ENCODE results near the gene TCEANC.
"Not testable (repeated sequence)": the region's sequence is repeated elsewhere in the genome, so short reads cannot be mapped to it uniquely, and the experiment has no call there.

The TCEANC gene

DNA sequence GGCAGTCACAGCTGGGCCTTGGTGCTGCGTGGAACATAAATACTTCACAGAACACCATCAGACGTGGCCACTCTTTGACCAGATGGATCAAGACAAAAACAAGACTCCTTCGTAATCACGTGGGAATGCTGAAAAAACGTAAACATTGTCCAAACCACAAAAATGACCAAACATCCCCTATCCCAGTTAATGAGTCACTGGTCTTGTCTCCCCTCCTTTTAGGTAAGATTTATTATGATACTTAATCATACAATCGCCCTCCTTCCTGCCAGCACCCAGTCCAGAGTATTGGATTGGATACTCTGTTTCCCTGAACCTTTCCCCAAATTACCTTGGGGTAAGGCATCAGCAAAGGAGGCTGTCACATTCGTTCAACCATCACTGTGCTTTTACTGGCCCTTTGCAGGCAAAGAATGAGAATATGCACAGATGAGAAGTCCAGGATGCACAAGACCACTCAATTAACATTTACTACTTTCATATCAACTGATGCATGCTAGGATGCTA, 601 bp upstream of the TCEANC start:
- DNase-seq (ENCODE audit: low read depth): peak; percentile 89
- H3K4me3 ChIP-seq (ENCODE audit: low read depth, low read length): peak overlapping the region; percentile 49

DNA sequence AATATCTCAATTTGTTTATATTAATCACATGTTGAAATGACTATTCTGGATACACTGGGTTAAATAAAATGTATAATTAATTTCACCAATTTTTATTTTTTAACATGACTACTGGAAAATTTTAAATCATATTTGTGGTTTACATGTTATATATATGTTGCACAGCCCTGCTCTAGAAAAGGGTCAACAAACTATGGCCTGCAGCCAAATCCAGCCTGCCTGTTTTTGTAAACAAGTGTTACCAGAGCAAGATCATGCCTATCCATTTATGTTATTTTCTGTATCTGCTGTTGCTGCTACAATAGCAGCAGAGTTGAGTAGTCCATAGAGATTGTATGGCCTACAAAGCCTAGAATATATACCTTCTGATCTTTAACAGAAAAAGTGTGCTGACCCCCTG, 1.2 kb downstream of the TCEANC start:
- no peak overlapping the region for H3K4me3 ChIP-seq (ENCODE audit: low read depth, low read length)
- DNase-seq (ENCODE audit: low read depth): no peak

DNA sequence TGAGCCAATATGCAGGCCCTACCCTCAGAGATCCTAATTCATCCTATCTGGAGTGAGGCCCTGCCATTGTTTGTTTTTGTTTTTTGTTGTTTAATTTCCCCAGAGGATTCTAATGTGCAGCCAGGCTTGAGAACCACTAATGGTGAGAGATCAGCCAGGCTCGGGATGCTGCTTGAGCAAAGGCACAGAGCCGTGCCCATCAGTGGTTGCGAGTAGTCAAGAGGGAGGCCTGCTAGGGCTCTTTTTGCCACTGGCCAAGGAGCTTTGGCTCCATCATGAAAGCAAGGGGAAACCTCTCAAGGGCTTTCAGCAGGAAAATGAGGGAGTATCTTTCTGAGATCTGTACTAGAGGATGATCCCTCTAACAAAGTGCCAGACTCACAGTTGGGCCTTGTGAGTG, 2.7 kb downstream of the TCEANC start:
- H3K4me3 ChIP-seq (ENCODE audit: low read depth, low read length): no peak overlapping the region
- no peak for DNase-seq (ENCODE audit: low read depth)

DNA sequence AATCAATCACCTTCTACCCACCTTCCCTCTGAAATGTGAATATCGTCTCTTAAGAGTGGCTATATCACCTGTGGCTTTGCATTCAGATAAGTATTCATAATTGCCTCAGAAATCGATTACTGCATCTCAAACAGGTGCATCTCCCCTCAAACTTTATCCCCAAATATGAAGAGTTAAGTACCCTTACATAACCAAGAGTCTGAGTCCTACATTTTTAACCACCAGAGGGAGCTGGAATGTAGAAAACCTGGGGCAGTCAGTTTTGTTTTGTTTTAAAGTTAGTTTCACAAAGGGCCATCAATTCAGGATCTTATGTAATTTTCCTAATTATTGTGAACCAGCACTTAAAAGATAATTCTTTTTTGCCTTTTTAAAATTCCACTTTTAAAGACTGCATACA, 5.7 kb downstream of the TCEANC start:
- H3K4me3 ChIP-seq (ENCODE audit: low read depth, low read length): no peak overlapping the region

DNA sequence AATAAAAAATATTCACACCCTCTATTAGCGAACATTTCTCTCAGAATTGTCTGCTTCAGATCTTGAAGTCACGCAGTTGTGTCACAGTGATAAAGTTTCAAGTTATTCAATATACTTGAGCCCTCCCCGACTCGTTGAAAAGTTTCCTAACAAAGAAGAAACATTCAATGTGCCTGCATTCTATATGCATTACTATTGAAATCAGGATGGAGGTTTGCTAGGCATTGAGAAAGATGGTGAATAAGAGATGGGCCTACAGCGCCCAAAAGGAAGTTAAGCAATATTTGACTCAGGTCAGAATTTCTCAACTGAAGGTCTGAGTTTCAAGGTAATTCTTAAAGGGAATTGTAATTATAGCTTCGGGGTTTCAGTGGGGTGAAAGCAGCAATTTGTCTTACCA, 6.1 kb downstream of the TCEANC start:
- DNase-seq (ENCODE audit: low read depth): peak; percentile 45
- no peak overlapping the region for H3K4me3 ChIP-seq (ENCODE audit: low read depth, low read length)

More for the DNA sequence above, 5.7 kb downstream of the TCEANC start:
- no peak for DNase-seq (ENCODE audit: low read depth)

DNA sequence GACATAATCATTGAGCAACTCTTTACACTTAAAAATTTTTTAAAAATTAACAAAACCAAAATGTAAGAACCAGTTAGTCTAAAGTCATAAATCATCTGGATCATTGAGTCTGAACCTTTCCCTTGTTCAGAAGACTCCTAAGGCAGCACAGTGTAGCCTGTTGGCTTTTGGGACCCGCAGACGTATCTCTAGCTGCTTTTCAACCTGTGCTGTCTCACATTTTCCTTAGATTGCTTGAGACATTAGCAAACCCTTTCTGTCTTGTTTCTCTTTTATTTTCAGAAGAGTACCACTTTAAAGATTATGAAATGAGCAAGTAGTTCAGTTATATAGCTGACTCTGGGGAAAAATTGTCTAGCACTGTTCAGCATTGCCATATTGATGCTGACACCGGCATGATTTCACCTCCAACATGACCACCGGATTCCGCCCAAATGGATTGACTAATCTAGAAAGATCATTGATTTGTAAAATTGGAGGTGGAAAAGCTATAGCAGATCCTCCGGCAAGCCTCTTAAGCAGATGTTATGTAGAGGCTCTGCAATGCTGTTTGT, 8.9 kb downstream of the TCEANC start:
- DNase-seq (ENCODE audit: low read depth): no peak
- H3K4me3 ChIP-seq (ENCODE audit: low read depth, low read length): no peak overlapping the region

DNA sequence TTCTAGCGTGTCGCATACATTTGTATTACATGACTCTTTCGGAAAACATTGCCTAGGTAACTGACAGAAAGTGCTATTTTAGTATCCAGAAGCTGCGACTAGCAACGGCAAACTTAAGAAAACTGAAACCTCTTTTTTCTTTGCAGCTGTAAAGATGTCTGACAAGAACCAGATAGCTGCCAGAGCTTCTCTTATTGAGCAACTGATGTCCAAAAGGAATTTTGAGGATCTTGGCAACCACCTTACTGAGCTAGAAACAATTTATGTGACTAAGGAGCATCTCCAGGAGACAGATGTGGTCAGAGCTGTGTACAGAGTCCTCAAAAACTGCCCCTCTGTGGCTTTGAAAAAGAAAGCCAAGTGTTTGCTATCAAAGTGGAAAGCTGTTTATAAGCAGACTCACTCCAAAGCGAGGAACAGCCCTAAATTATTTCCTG, 9.4 kb downstream of the TCEANC start:
- H3K4me3 ChIP-seq (ENCODE audit: low read depth, low read length): no peak overlapping the region
- DNase-seq (ENCODE audit: low read depth): peak; percentile 83

DNA sequence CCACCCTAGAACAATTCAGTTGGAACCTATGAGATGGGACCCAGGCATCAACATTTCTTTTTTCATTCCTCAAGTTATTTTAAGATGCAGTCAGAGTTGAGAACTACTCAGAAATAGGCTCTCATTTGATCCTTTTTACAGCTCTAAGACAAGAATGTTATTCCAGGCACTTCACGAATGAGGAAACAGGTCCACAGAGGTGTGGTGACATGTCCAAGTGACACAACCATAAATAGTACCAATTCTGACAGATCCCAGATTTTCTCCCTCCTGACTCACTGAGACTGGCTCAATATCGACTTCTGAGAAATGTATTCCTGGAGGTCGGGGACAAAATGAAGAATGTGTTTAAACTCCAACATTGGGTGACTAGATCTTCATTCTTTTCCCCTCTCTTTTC, 11.1 kb downstream of the TCEANC start:
- H3K4me3 ChIP-seq (ENCODE audit: low read depth, low read length): no peak overlapping the region
- no peak for DNase-seq (ENCODE audit: low read depth)

DNA sequence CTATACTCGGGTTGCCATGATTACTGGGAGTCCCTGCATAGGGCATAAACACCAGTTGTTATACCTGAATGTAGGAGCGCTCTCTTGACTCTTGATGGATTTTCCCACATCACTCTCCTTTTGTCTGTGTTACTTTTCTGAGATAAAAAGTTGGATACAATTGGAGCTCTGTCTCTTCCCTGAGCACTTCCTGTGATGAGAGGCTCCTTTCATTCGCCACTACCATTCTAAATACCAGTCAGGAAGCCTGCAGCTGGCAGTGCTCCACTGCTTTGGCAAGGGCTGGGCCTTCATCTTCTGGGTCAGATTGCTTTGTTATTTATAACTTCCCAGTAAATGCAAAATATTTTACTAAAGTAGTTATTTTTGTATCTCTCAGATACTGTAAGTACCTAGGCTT, 13.9 kb downstream of the TCEANC start:
- no peak overlapping the region for H3K4me3 ChIP-seq (ENCODE audit: low read depth, low read length)
- DNase-seq (ENCODE audit: low read depth): no peak

DNA sequence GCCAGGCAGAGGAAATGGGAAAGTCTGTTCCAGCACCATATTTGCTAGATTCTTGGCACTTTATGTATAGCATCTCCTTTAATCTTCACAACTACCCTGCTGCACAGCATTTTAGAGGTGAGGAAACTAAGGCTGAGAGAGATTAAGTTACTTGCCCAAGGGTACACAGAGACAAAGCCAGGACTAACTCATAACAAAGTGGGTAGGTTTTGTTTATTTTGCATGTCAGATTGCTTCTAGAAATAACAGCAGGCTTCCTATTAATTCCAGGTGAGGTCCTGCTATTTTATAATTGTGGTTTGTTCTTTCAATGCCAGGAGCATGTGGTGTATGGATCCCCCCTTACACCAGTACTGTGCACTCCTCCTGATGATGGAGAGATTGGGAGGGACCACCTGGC, 15.0 kb downstream of the TCEANC start:
- H3K4me3 ChIP-seq (ENCODE audit: low read depth, low read length): no peak overlapping the region
- DNase-seq (ENCODE audit: low read depth): no peak

DNA sequence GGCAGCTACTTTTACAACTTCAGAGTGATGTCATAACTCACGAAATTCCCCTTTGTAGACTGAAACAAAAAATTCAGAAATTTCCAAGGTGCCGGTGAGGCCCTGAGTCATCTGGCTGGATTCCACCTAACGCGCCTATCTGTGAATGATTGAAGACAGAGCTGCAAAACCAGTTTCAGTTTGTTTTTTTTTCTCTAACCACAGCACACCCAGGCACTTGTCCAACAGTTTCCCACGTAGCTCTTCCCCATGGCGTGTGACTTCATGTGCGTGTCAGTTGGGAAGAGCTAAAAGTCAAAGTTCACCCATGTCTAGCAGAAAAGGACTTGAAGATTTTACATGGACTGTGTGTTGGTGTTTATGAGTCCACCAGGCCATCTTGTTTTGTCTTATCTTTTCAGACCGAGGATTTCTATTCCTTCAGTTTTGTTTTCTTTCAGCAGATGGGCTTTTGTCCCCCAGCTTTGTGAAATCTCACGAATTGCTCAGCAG, 16.4 kb downstream of the TCEANC start:
- no peak overlapping the region for H3K4me3 ChIP-seq (ENCODE audit: low read depth, low read length)
- peak; percentile 93 for DNase-seq (ENCODE audit: low read depth)

DNA sequence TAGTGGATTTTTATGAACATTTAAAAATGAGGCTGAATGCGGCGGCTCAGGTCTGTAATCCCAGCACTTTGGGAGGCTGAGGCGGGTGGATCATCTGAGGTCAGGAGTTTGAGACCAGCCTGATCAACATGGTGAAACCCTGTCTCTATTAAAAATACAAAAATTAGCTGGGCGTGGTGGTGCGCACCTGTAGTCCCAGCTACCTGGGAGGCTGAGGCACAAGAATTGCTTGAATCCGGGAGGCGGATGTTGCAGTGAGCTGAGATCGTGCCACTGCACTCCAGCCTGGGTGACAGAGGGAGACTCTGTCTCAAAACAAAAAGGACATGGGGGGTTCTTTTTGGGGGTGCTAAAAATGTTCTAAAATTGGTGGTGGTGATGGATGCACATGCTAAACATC, 16.8 kb downstream of the TCEANC start:
- DNase-seq (ENCODE audit: low read depth); H3K4me3 ChIP-seq (ENCODE audit: low read depth, low read length): not testable (repeated sequence)

DNA sequence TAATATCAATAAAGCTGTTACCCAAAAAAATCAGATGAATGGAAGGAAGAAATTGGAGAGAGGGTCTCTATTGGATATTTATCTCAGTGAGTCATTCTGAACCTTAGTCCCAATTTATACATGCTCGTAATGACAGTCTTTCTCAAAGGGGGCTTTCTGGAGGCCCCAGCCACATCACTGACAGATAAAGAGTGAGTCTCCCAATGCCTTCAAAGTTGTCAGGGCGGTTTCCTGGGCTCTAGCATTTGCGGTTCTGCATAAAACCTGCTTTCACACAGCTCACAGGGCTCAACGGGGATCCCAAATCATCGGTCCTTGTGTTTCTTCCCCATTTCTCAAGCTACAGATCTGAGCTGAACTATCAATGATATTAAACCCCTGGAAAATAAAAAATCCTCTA, 17.3 kb downstream of the TCEANC start:
- DNase-seq (ENCODE audit: low read depth): no peak
- H3K4me3 ChIP-seq (ENCODE audit: low read depth, low read length): no peak overlapping the region

DNA sequence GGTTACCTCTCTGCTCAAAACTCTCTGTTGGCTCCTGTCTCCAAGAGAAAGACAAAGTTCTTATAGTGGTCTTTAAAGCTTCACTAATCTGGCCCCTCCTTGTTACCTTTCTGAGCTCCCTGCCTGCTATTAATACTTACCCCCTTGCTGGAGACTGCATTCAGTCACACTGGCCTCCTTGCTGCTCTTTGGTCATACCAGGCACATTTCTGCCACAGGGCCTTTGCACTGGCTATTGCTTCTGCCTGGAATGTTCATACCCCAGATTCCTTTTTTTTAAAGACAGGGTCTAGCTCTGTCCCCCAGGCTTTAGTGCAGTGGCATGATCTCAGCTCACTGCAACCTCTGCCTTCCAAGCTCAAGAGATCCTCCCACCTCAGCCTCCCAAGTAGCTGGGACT, 20.1 kb downstream of the TCEANC start:
- no peak for DNase-seq (ENCODE audit: low read depth)
- H3K4me3 ChIP-seq (ENCODE audit: low read depth, low read length): no peak overlapping the region

DNA sequence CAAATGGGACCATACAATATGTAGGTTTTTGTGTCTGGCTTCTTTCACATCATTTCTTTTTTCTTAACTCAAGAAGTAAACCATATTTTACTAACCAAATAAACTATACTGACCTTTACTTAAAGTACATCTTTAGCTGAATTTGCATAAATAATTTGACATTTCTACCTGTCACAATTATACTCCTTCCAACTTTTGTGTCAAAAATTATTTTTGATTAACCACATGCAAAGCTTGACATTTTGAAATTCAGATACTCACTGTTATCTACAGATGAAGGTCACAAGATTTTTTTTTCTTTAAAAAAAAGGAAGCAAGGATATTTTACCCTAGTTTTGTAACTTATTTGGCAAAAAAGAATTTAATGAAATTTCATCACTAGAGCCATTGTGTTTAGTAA, 23.9 kb downstream of the TCEANC start:
- no peak for DNase-seq (ENCODE audit: low read depth)
- H3K4me3 ChIP-seq (ENCODE audit: low read depth, low read length): no peak overlapping the region

DNA sequence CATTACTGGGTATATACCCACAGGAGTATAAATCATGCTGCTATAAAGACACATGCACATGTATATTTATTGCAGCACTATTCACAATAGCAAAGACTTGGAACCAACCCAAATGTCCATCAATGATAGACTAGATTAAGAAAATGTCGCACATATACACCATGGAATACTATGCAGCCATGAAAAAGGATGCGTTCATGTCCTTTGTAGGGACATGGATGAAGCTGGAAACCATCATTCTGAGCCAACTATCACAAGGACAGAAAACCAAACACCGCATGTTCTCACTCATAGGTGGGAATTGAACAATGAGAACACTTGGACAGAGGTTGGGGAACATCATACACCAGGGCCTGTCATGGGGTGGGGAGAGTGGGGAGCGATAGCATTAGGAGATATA, 26.8 kb downstream of the TCEANC start:
- DNase-seq (ENCODE audit: low read depth); H3K4me3 ChIP-seq (ENCODE audit: low read depth, low read length): not testable (repeated sequence)

DNA sequence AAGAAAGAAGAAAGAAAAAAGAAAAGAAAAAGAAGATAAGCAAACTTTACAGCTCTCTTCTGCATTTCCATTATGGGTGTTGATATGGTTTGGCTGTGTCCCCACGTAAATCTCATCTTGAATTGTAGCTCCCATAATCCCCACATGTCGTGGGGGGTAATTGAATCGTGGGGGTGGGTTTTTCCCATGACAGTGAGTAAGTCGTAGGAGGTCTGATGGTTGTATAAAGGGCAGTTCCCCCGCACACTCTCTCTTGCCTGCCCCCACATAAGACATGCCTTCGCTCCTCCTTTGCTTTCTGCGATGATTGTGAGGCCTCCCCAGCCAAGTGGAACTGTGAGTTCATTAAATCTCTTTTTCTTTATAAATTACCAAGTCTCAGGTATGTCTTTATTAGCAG, 28.7 kb downstream of the TCEANC start:
- no peak for DNase-seq (ENCODE audit: low read depth)
- H3K4me3 ChIP-seq (ENCODE audit: low read depth, low read length): no peak overlapping the region

DNA sequence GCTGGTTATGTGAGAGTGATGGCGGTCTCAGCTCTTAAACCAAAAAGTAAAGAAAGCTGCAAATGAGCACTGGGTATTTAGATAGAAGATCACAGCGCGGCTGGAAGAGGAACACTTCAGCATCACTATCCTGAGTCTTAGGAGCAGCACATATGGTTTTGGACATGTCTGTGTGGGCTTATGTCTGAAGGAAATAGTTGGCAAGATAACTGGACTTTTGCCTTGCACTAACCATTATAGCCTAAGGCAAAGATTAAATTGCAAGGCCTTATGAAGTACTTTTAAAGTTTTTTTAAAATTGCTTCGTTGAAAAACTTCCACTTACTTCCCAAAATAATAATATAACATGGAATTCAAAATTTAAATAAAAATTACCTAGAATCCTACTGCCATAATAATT, 31.4 kb downstream of the TCEANC start:
- no peak for DNase-seq (ENCODE audit: low read depth)
- H3K4me3 ChIP-seq (ENCODE audit: low read depth, low read length): no peak overlapping the region

DNA sequence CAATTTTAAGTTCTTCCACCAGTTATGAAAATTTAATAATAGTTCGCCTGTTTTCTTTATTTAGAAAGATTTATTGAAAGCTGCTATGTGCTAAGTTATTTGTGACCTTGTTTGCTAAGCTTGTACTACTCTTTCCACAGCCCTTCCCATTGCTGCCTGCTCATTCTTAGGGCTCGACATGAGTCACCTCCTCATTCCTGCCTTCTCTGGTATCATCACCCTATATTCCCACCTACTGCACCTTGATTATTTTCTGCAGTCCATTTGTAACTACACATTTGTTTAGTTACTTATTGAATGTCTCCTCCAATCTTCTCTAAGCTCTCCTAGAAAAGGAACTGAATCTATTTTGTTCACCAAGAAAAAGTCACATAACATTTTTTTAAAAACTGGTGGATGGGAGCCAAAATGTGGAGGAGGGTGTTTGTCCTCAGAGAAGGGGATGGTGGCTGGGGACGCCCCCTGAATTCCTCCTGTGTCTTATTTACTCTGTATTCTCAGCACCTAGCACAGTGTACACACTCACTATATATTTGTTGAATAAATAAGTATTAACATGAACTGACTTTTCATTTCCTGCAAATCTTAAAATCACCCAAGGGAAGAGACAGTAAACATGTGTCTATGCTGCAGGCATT, 32.3 kb downstream of the TCEANC start:
- DNase-seq (ENCODE audit: low read depth): no peak
- no peak overlapping the region for H3K4me3 ChIP-seq (ENCODE audit: low read depth, low read length)

DNA sequence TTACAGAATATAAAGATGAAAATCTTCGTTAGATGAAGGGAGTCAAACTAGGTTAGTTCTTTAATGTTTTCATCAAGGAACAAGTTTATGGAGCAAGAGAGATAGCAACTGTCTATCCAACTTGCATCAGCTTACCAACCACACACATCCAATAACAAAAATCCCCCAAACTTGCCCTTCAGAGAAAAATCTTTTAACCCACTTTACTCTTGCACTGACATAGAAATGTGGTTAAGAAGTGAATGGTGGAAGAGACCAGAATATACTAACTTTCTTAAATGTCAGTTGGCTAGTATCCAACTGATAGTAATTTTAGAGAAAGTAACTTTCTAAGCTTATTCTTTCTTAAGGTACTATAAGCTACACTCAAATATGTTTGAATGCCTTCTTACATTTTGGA, 34.3 kb downstream of the TCEANC start:
- no peak overlapping the region for H3K4me3 ChIP-seq (ENCODE audit: low read depth, low read length)
- no peak for DNase-seq (ENCODE audit: low read depth)

DNA sequence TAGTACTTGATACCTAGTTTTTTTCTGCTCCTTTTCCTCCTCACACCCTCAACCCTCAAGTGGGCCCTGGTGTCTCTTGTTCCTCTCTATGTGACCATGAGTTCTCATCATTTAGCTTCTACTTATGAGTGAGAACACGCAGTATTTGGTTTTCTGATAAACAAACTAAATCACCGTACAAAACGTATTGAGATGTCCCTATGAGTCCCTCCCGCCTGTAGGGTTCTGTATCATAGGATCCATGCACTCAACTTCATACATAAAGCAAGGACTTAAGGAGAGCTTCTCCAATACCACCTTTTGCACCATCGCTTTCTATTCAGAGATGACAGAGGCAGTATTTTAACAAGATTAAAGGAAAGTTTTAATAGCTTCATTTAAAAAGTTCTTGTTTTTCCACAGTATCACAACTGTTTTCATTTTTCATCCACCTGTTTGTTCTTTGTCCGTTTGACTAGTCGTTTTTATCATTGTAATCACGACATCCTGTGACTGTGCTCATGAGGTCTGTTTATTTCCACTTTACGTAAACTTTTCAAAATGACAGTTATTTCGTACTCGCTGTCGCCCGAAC, 35.5 kb downstream of the TCEANC start:
- DNase-seq (ENCODE audit: low read depth): no peak

More for the DNA sequence above, 35.5 kb downstream of the TCEANC start:
- H3K4me3 ChIP-seq (ENCODE audit: low read depth, low read length): peak overlapping the region; percentile 69

Data from skeletal muscle cell (primary cell).